Colon (tissue), 2 donors: Measurements from ENCODE around the gene SBF1.

Experiments
- FAIRE-seq: peaks from 2 replicates; lab custom pipeline; 2012; peaks lifted over from hg19 to GRCh38; lab: Jason Lieb, UNC
- donor health status: control.
- donor health status: control.

SBF1 gene

DNA sequence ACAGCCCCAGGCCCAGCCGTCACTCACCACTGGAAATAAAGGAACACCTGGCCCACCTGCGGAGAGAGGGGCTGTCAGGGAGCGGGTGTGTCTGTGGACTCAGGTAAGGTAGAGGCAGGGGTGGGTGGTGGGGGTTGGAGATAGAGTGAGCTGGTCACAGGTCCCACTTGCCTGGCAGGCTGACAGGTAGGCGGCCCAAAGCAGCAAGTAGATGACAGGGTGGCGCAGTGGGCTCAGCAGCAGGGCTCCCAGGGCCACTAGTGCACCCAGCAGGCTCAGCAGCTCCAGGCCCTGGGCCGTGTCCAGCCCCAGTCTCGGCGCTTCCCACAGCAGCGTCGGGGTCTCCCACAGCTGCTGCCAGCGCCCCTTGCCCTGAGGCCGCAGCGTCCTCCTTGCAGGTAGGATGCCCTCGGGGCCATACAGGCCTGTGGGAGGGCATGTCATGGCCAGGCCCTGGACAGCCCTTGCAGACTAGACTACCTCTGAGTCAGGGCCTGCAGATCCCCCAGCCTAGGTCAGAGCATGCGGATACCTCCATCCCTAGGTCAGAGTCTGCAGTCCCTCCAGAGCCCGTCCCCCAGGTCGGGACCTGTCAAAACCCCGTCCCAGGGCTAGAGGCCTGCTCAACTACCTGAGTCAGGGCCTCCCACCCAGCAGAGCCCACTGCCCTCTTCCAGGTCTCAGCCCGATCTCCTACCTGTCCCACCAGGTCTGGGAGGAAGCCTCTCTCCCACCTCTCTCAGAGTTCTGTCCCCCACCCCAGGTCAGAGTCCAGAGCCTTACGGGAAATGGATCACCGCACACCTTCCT, 32.0 kb upstream of the SBF1 start:
- no peak for FAIRE-seq

DNA sequence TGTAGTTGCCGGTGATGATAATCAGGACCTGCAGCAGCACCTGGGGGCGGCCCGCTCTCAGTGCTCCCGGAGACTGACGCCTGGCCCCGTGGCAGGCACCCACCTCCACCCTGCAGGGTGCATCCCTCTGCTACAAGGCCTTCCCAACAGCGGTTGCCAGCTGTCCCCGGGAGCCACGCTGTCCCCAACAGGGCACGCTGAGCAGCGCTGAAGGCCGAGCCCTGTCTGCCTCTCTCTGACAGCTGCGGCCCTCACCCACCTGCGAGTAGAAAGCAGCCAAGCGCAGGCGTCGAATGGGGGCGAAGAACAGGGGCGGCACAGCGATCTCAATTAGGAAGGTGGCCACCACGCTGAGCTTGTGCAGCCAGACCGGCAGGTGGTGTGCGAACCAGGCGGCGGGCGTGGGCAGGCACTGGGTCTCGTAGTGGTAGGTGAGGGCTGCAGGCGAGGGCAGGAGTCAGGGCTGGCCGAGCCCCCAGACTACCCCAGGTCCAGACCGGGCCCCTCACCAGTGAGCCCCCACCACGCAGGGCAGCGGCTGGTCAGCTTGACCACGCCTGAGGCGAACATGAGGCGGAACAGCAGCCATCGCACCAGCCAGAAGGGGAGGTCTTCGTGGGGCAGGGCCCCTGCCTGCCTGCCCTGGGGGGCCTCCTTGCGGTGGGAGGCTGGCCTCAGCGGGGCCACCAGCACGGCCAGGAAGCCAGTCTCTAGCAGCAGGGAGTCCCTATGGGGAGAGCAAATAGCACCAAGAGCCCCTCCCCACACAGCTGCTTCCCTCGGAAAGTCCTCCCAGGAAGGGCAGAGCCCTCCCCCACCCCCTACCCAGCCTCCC, 31.2 kb upstream of the SBF1 start:
- no peak for FAIRE-seq

DNA sequence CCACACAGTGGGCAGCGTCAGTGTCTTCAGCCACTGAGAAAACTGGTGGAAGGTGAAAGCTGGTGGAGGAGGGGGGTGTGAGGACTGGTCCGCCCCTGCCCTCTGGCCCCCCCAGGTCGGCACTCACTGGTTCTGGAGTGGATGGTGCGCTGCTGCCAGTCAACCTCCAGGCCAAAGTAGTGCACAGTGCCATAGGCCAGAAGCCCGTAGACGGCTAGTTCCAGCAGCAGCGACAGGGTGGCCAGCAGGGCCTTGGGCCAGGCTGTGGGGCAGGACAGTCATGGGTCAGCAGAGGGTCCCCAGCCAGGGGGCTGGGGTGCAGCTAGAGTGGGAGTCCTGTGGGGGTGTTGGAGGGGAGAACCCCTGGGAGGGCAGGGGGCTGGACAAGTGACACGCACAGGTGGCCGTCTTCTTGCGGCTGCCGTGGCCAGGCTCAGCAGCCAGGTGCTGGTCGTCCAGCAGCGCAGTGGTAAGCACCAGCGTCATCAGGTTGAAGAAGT, 30.5 kb upstream of the SBF1 start:
- no peak for FAIRE-seq

DNA sequence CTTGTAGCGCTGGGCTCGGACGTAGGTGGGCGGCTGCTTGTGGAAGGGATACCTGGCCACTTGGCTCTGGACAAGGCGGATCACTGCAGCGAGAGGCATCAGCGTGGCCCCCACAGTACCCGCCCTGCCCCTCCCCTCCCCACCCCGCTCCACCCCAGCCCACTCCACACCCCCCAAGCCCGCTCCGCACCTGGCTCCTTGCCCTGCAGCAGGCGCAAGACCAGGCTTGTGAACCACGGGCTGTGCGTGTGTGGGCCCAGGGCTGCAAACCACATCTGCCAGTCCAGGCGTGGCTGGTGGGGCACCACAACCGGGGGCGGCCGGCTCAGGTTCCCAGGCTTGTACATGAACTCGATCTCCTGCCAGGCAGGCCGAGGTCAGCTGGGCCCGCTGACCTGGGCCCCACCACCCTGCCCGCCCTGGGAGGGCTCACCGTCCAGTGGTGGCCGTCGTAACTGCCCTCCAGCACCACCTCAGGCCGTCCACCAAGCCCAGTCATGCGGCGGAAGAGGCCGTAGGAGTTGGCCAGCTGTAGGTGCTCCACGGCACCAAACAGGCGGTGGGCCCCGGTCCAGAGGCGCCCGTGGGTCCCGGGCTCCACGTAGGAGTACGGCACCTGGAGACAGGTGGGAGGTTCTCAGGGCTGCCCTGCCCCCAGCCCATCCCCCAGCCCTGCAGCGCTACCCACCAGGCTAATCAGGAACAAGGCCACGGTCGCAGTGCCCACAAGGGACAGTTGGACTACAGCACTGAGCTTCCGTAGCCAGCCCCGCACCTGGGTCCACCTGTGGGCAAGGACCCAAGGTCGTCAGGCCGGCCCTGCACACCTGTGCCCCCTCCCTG, 29.8 kb upstream of the SBF1 start:
- FAIRE-seq, result no peak

GRCh38 chr22:50503475-50504145, 28.8 kb upstream of the SBF1 start:
- no peak for FAIRE-seq

- FAIRE-seq, result no peak
These were observed 28.0 kb upstream of the SBF1 start for GRCh38 chr22:50502628-50503474.

DNA sequence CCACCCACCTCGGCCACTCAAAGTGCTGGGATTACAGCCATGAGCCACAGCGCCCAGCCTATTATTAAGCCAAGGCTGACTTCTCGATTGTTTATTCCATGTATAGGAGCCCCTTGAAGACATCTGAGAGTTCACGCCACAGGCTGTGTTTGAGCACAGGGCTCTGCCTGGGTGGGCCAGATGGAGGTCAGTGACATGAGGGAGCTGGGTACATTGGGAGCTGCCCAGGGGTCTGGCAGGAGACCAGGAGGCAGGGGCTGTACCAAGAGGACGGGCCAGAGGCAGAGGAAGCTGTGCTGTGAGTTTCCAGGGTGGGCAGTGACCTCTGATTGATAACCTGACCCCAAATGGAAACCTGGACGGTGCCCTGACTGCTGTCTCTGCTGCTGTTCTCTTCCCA, 27.3 kb upstream of the SBF1 start:
- no peak for FAIRE-seq

- no peak for FAIRE-seq
These were observed 25.6 kb upstream of the SBF1 start for GRCh38 chr22:50500452-50500851.

GRCh38 chr22:50498322-50498890, 23.6 kb upstream of the SBF1 start:
- FAIRE-seq, result no peak

DNA sequence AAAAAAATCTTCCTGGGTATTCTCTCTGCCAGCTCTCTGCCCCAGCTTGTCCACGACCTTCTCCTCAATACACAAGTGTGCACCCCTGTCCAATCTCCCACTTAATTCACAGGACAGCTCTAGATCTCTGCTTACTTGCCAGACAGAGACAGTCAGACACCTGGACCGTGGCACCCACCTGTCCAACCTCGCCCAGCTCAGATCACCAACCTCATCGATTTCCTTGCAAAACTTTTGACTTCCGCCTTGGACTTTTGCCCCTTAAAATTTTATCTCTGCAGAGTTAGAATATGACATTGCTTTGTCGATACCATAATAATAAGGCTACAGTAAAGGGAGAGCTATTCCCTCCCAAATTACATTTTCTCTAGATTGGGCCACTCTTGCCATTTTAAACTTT, 22.3 kb upstream of the SBF1 start:
- FAIRE-seq, result no peak

GRCh38 chr22:50490531-50491308, 15.9 kb upstream of the SBF1 start:
- no peak for FAIRE-seq

- no peak for FAIRE-seq
These were observed 14.8 kb upstream of the SBF1 start for GRCh38 chr22:50489363-50490243.

DNA sequence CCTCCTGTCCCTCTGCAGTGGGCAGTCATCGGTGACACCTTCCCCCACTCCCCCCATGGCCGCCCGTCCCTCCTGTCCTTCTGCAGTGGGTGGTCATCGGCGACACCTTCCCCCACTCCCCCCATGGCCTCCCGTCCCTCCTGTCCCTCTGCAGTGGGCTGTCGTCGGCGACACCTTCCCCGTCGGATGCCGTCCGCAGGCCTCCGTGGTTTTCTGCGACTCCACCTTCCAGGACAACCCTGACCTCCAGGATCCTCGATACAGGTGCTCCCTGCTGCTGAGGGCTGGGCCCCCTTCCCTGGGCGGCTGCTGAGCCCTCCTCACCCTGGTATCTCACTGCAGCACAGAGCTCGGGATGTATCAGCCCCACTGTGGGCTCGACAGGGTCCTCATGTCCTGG, 14.1 kb upstream of the SBF1 start:
- no peak for FAIRE-seq

DNA sequence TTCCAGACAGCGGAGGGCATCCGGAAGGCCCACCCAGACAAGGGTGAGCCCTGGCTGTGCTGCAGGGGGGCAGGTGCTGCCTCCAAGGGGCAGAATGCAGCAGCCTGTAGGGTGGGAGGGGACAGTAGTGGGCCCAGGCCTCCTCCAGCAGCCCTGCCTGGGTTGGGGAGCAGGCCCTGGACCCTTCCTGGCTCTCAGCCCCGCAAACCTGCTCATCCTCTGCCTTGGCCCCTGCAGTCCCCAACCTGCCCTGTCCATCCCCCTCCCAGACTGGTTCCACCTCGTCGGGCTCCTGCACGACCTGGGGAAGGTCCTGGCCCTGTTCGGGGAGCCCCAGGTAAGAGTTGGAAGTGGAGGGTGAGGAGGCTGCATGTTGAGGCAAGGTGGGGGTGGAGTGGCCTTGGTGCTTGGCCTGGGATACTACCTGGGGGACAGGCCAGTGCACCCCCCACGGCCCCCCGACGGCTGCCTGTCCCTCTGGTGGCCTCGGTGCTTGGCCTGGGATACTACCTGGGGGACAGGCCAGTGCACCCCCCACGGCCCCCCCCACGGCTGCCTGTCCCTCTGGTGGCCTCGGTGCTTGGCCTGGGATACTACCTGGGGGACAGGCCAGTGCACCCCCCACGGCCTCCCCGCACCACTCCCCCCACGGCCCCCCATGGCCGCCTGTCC, 13.3 kb upstream of the SBF1 start:
- FAIRE-seq, result no peak

DNA sequence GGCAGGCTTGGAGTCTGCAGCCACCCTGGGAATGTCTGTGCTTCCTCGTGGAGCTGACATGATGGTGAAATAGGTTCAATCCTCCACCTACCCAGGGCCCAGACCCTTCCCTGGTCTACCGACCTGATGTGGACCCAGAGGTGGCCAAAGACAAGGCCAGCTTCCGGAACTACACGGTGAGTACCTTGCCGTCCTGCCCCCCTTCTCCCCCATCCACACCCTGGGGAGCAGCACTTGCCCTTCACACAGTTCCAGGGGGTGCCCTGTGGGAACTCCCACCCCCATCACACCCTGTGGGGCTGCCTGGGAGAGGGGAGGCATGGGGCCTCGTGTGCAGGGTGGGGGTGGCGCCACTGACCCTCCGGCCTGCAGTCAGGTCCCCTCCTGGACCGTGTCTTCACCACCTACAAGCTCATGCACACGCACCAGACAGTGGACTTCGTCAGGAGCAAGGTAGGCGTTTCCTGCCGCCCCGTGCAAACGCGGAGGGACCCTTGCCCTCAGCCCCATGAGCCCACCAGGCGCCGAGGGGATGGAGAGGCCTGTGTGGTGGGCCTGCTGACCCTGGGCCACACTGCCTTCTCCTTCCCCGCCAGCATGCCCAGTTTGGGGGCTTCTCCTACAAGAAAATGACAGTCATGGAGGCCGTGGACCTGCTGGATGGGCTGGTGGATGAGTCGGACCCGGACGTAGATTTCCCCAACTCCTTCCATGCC, 12.6 kb upstream of the SBF1 start:
- no peak for FAIRE-seq

DNA sequence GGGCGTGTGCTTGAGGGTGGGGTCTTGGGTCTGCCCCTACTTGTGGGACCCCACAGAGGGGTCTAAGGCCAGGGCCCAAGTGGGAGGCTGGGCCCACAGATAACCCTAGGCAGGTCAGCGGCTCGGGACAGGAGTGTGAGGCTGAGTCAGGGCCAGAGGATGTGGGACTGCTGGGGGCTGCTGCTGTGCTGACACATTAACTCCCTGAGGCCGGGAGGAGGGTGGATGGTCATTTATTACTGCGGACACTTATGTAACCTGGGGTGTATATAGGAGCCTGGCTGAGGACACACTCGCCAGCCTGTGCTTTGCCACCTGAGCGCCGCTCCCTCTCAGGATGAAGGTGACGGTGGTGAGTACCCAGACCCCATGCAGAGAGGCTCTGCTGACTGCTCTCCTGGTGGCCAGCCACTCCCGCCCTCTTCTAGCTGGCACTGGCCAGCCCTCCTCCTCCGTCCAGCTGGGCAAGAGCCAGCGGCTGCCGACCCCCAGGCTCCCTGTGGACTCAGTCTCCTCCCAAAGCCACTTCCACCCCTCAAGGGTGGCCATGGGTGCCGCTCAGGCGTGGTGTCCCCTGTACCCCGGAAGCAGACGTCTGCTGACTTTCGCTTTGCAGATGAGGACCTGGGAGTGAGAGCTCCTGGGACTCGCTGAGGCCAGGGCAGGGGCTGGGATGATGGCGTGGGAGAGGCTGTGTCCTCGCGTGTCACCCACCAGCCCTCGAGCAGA, 11.9 kb upstream of the SBF1 start, which contains the start of gene MIOX:
TSS of gene MIOX (plus strand) at position 299 of the 729 bp plus-strand sequence. CDS start at position 338, 39 bp downstream.
- FAIRE-seq, result no peak
